GM13976 (cell line): Measurements from ENCODE around the gene ANK2.

Source experiments
- DNase-seq: peaks from one replicate; pipeline ENCODE4 v3.0.0; 2012; ENCODE audit warnings: low spot score
- CTCF ChIP-seq: IDR thresholded peaks from 2 replicates; pipeline ENCODE4 v1.5.1; 2012; ENCODE audit warnings: borderline replicate concordance, mild to moderate bottlenecking; ENCODE audit not compliant: insufficient read depth; ENCODE audit errors: extremely low read depth, missing control alignments, control extremely low read depth
- in situ Hi-C: fragments of 300-500 bp; cut with MboI; formaldehyde crosslinking; loops from one replicate; pipeline ENCODE4 v1.12.0; 2022; ENCODE audit warnings: low sequenced_read_pairs, mixed read lengths, inconsistent platforms; ENCODE audit not compliant: unreplicated experiment

Gene ANK2

DNA sequence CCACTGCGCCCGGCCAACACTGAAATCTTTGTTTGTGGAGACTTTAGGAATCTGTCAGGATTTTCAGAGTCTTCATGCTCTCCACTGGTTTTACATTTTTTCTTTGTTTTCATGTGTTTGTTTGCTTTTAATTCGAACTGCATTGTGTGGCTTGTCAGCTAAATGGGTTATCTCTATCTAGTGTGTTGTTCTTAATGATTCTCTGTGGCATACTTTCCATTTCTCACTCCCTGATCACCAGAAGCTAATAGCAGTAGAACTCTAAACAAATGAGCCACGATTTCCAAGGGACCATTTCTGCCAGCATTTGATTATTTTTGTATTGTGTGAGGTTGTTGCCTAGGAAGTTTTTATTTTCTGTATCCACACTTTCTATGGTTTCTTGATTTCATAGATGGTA, 359.7 kb downstream of the ANK2 start:
- in situ Hi-C loops: no loop called here
- no peak for DNase-seq
- TF ChIP-seq CTCF: no peak

DNA sequence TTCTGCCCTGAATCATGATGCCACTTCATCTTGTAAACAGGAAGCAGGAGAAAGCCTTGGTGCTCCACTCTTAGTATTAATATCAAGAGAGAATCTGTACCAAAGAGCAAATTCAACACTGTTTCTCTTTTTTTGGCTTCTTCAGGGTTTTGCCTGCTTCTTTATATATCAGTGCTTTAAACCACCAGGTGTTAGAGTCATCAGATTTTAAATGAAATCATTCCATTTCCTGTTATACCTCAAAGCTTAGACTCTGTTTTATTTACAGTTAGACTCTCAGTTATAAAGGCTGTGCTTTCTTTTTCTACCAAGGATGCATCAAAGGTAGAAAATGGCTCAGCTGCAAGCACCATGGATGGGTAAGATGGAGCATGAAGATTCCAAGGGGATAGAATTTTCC, 361.2 kb downstream of the ANK2 start:
- in situ Hi-C loops: no loop called here
- no peak for TF ChIP-seq CTCF
- no peak for DNase-seq

- no peak for DNase-seq
- no peak for TF ChIP-seq CTCF
- in situ Hi-C loops: no loop called here
Observed at GRCh38 chr4:113411496-113411938, 362.1 kb downstream of the ANK2 start.

- no peak for TF ChIP-seq CTCF
- in situ Hi-C loops: no loop called here
- DNase-seq: no peak
Observed at GRCh38 chr4:113419631-113420030, 370.2 kb downstream of the ANK2 start.

GRCh38 chr4:113420938-113421337, 371.5 kb downstream of the ANK2 start:
- in situ Hi-C loops: no loop called here

DNA sequence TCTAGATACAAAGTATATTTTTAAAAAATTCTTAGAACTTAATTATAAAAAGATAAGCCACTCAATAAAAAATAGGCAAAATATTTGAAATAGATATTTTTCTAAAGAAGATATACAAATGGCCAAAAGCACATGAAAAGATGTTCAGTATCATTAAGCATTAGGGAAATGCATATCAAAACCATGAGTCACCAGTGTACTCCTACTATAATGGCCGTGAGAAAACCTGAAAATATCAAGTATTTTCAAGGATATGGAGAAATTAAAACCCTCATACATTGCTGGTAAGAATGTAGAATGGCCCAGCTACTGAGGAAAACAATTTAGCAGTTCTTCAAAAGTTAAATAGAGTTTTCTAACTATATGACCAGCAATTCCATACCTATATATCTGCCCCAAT, 374.2 kb downstream of the ANK2 start:
- in situ Hi-C loops: no loop called here
- no peak for DNase-seq
- TF ChIP-seq CTCF: no peak

More at GRCh38 chr4:113420938-113421337, 371.5 kb downstream of the ANK2 start:
- no peak for DNase-seq
- no peak for TF ChIP-seq CTCF

DNA sequence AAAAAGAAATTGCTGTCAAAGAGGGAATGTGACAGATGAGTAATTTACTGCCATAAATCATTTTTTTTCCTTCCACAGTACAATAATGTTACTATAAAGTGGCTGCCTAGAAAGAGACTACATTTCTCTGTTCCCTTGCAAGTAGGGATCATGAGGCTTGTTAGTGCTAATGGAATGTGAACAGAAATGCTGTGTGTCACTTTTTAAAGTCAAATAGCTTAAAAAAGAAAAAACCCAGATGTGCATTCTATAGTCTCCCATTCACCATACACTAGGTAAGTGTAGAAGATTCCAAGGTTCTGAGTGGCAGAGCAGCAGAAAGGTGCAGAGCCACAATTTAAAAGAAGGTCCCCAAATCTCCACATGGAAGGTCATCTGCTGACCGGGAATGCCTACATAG, 383.7 kb downstream of the ANK2 start:
- DNase-seq: no peak
- in situ Hi-C loops: no loop called here
- TF ChIP-seq CTCF: no peak
